Stimulated activated CD8-positive, alpha-beta memory T cell treated with anti-CD3 and anti-CD28 coated beads, Interleukin-2, amount 100 ng/mL, for 48 hours (primary cell): ENCODE data around the gene MET.
"Not testable (repeated sequence)": the region's sequence is repeated elsewhere in the genome, so short reads cannot be mapped to it uniquely, and the experiment has no call there.

Experiments
- DNase-seq, 2 donors: peaks; one replicate each; pipeline ENCODE4 v3.0.0-alpha.2; 2020; ENCODE audit warnings: low read depth in 2 of 2

The MET gene

DNA sequence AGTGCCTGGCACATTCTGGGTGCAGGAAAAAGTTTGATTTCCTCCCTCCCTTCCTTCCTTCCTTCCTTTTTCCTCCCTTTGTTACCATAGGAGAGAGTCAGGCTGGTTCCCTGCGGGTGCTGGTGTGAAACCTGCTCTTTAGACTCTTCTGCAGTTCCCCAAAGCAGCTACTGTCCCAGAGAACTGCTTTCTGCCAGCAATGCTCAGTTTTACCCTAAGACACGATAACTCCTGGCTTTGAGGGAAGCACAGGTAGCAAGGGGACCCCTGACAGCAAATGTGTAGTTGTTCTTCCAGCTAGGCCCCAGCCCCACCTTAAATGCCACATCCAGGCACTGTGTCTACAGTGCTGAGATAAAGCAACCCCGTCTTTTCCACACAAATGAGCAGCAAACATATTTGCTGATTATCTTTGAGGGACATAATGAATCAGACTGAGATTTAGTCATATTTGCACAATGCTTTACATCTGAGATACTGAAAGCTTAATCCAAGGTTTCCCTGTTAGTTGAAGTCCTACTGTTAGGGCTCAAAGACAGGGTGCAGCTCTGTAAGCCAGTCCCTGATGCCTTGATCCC lies 55.5 kb downstream of the MET start:
- DNase-seq, result no peak

GRCh38 chr7:116728413-116728812 lies 56.4 kb downstream of the MET start:
- no peak for DNase-seq

- DNase-seq, result no peak
Observed at GRCh38 chr7:116730097-116731022, 58.4 kb downstream of the MET start.

GRCh38 chr7:116731023-116731395 lies 59.0 kb downstream of the MET start:
- DNase-seq, result no peak

DNA sequence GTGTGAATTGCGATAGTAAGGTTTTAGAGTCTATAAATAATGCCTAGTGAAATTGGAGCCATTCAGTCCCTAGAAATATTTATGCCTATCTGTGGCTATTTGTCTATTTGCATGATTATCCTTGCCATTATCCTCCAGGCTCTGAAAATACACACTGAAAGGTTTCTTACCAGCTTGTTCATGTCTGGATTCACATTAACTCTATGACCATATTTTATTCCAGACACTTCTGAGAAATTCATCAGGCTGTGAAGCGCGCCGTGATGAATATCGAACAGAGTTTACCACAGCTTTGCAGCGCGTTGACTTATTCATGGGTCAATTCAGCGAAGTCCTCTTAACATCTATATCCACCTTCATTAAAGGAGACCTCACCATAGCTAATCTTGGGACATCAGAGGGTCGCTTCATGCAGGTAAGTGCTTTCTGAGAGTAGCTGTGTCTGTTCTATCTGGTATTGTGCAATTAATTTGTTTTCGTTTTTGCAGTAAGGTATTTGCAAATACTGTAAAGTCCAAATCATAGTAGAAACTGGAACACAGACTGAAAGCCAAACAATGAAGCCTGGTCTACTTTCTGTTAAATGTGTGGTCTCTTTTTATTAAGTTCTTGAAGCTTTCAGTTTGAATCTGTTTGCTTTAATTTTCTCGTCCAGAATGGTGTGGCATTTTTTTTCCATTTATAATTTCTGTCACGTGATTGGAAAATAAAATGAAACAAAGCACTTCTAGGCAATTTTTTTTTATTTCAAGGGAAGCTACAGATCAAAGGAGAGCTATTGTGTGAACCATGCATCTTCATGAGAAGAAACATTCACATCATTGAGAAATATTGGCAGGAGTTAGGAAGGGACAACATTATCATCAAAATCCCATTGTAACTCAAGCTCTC lies 59.7 kb downstream of the MET start:
- no peak for DNase-seq

GRCh38 chr7:116732788-116733694 lies 61.0 kb downstream of the MET start:
- no peak for DNase-seq

- no peak for DNase-seq
Observed at GRCh38 chr7:116733924-116734580, 62.1 kb downstream of the MET start.

DNA sequence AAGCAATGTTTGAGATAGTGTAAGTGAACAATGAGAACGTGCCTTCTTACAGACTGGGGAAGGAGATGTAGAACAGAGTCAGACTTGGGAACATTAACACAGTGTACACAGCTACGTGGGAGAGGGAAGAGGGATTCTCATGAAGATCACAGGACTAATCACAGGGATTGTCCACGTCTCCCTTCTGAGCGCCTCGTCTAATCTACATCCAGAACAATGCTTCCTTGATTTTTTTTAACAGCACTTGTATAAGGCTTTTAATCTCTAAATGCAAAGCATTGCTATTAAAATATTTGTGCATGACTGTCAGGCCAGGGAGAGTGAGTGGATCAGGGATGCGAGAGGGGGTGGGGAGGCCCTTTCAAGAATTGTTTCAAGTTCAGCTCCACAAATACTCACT lies 62.7 kb downstream of the MET start:
- no peak for DNase-seq

- DNase-seq, result no peak
Observed at GRCh38 chr7:116736927-116737715, 65.1 kb downstream of the MET start.

DNA sequence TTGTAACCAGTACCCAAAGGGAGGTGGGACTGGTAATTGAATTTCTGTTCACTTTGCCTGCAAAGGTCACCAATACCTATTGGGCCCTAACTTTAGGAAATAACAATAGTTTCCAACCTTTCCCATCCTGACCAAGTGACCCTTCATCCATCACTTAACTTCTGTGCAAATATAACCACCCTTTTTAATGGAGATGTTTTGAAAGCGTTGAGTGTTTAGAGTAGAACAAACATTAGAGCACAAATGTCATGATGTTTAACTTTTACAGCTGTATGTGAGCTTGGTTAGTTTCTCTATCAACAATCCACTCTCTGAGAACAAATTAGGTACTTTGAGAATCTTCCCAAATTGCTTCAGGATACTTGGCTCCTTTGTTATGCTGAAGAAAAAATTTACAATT lies 66.4 kb downstream of the MET start:
- DNase-seq, result no peak

DNA sequence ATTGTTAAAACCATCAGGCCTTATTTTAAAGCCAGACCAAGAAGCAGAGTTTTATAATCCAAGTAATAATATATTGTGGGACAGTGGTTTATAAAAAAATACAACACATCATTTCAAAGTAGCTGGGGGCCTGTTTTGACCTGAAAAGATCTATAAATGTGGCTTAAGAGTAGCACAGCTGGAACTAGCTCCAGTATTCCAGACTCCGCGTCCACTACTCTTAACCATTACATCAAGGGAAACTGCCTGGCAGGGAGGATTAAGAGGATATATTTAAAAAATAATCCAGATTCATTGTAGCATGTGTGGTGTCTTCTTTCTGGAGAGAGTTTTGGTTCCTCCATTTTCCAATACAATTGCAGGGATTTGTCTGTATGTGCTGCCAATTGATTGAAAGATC lies 67.3 kb downstream of the MET start:
- no peak for DNase-seq

- DNase-seq, result no peak
Observed at GRCh38 chr7:116740231-116740630, 68.2 kb downstream of the MET start.

GRCh38 chr7:116740755-116741462 lies 68.9 kb downstream of the MET start:
- DNase-seq, result no peak

DNA sequence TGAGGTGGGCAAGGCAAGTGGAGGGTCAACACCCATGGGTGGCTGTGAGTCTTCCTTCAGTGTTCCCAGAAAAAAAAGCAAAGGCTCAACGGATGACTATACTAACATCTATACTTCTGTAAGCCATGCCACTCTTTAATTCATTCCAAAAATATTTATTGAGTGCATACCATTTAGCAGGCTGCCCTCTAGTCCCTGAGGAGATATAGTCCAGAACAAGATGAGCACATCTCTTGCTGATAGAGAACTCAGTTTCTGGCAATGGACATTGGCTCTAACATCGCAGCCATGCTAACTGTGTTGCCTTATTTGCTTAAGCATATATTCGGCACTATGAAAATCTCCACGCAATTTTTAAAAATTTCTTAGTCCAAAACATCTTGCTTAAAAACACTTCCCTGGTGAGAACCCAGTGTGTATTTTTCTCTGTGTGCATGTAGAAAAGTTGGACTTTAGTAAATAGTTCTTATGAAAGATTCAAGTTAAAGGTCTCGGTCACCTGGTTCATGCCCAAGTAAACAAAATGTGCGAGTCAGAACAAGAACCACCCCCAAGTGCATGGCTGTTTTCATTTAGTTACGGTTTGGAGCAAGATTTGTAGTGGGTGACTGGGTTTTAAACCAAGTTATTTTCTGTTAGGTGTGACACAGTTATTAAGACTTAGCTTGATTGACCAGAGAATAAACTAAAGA lies 69.8 kb downstream of the MET start:
- DNase-seq, result no peak

- no peak for DNase-seq
Observed at GRCh38 chr7:116742641-116743040, 70.6 kb downstream of the MET start.

GRCh38 chr7:116743835-116744234 lies 71.8 kb downstream of the MET start:
- not testable (repeated sequence) for DNase-seq

- DNase-seq, result not testable (repeated sequence)
Observed at GRCh38 chr7:116746388-116746787, 74.4 kb downstream of the MET start.

- DNase-seq, result not testable (repeated sequence)
Observed at GRCh38 chr7:116751070-116751469, 79.1 kb downstream of the MET start.
